Measurements from ENCODE around the gene PLCL1. TPM values are rescaled to one million over a fixed set of nuclear protein-coding genes. Genes with fewer than 3 reads are reported as not detected.

The PLCL1 gene
- total RNA-seq, 1 experiment from 2014 or later: 0.07 TPM

GRCh38 chr2:197960786-197961185, 156.4 kb downstream of the PLCL1 start (continued):
- TF ChIP-seq CREB1 (CRISPR knock-in tag; IDR thresholded peaks at IDR 0.05) (no peak), PRRX2 (CRISPR knock-in tag; IDR thresholded peaks at IDR 0.05) (no peak), ZNF317 (CRISPR knock-in tag; IDR thresholded peaks at IDR 0.05; ENCODE audit: borderline replicate concordance, low read depth) (no peak), ZNF263 (CRISPR knock-in tag; IDR thresholded peaks at IDR 0.05; ENCODE audit: low read depth) (no peak), AFF4 (CRISPR knock-in tag; IDR thresholded peaks at IDR 0.05; ENCODE audit: borderline replicate concordance) (no peak), MAX (CRISPR knock-in tag; IDR thresholded peaks at IDR 0.05) (no peak), ATF2 (CRISPR knock-in tag; IDR thresholded peaks at IDR 0.05; ENCODE audit: borderline replicate concordance, low read depth) (no peak)
- TF ChIP-seq, protein P1, sequence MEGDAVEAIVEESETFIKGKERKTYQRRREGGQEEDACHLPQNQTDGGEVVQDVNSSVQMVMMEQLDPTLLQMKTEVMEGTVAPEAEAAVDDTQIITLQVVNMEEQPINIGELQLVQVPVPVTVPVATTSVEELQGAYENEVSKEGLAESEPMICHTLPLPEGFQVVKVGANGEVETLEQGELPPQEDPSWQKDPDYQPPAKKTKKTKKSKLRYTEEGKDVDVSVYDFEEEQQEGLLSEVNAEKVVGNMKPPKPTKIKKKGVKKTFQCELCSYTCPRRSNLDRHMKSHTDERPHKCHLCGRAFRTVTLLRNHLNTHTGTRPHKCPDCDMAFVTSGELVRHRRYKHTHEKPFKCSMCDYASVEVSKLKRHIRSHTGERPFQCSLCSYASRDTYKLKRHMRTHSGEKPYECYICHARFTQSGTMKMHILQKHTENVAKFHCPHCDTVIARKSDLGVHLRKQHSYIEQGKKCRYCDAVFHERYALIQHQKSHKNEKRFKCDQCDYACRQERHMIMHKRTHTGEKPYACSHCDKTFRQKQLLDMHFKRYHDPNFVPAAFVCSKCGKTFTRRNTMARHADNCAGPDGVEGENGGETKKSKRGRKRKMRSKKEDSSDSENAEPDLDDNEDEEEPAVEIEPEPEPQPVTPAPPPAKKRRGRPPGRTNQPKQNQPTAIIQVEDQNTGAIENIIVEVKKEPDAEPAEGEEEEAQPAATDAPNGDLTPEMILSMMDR (IDR thresholded peaks at IDR 0.05): no peak
- TF ChIP-seq, protein P2, sequence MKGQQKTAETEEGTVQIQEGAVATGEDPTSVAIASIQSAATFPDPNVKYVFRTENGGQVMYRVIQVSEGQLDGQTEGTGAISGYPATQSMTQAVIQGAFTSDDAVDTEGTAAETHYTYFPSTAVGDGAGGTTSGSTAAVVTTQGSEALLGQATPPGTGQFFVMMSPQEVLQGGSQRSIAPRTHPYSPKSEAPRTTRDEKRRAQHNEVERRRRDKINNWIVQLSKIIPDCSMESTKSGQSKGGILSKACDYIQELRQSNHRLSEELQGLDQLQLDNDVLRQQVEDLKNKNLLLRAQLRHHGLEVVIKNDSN (CRISPR knock-in tag; IDR thresholded peaks at IDR 0.05): no peak
- TF ChIP-seq, protein P3, sequence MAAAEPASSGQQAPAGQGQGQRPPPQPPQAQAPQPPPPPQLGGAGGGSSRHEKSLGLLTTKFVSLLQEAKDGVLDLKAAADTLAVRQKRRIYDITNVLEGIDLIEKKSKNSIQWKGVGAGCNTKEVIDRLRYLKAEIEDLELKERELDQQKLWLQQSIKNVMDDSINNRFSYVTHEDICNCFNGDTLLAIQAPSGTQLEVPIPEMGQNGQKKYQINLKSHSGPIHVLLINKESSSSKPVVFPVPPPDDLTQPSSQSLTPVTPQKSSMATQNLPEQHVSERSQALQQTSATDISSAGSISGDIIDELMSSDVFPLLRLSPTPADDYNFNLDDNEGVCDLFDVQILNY (CRISPR knock-in tag; IDR thresholded peaks at IDR 0.05): no peak

- no peaks in the 10 kb centered on the region for H3K4me1 Mint-ChIP-seq
- H3K27me3 Mint-ChIP-seq (ENCODE audit: low read depth): no peaks in the 10 kb centered on the region
- no peak for ATAC-seq
- H3K4me3 Mint-ChIP-seq: no peak overlapping the region
- no peak for DNase-seq (ENCODE audit: low spot score)
- H3K36me3 Mint-ChIP-seq: no peaks in the 10 kb centered on the region
- peaks cover 18% of the 10 kb centered on the region for H3K9me3 Mint-ChIP-seq
- no peak overlapping the region for H3K27ac Mint-ChIP-seq
- ChIA-PET POLR2A (interaction anchor here (0.6 kb wide), 1 partner anchor 1318 kb away, joined by 4 read pairs; no protein-coding TSS in a partner anchor), CTCF (no interaction called here)
- TF ChIP-seq GRHL2 (CRISPR knock-in tag; IDR thresholded peaks at IDR 0.05; ENCODE audit: insufficient replicate concordance, severe bottlenecking): no peak
- TF ChIP-seq MLX (CRISPR knock-in tag; IDR thresholded peaks at IDR 0.05): no peak
- no peak for TF ChIP-seq PRDM15 (CRISPR knock-in tag; IDR thresholded peaks at IDR 0.05)
- TF ChIP-seq CBFB (CRISPR knock-in tag; IDR thresholded peaks at IDR 0.05; ENCODE audit: low read depth): no peak
- TF ChIP-seq FOXK1 (CRISPR knock-in tag; IDR thresholded peaks at IDR 0.05): no peak
- TF ChIP-seq, protein P4, sequence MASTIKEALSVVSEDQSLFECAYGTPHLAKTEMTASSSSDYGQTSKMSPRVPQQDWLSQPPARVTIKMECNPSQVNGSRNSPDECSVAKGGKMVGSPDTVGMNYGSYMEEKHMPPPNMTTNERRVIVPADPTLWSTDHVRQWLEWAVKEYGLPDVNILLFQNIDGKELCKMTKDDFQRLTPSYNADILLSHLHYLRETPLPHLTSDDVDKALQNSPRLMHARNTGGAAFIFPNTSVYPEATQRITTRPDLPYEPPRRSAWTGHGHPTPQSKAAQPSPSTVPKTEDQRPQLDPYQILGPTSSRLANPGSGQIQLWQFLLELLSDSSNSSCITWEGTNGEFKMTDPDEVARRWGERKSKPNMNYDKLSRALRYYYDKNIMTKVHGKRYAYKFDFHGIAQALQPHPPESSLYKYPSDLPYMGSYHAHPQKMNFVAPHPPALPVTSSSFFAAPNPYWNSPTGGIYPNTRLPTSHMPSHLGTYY (CRISPR knock-in tag; IDR thresholded peaks at IDR 0.05): no peak
- TF ChIP-seq ATF1 (CRISPR knock-in tag; IDR thresholded peaks at IDR 0.05): no peak
- TF ChIP-seq, protein P5, sequence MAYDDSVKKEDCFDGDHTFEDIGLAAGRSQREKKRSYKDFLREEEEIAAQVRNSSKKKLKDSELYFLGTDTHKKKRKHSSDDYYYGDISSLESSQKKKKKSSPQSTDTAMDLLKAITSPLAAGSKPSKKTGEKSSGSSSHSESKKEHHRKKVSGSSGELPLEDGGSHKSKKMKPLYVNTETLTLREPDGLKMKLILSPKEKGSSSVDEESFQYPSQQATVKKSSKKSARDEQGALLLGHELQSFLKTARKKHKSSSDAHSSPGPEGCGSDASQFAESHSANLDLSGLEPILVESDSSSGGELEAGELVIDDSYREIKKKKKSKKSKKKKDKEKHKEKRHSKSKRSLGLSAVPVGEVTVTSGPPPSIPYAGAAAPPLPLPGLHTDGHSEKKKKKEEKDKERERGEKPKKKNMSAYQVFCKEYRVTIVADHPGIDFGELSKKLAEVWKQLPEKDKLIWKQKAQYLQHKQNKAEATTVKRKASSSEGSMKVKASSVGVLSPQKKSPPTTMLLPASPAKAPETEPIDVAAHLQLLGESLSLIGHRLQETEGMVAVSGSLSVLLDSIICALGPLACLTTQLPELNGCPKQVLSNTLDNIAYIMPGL (CRISPR knock-in tag; IDR thresholded peaks at IDR 0.05): no peak
These were observed 160.3 kb downstream of the PLCL1 start for GRCh38 chr2:197964720-197965119.

Data from WTC11 (cell line).